Measurements from ENCODE around the gene FIBIN.
"Not testable (repeated sequence)": the region's sequence is repeated elsewhere in the genome, so short reads cannot be mapped to it uniquely, and the experiment has no call there.

The FIBIN gene

DNA sequence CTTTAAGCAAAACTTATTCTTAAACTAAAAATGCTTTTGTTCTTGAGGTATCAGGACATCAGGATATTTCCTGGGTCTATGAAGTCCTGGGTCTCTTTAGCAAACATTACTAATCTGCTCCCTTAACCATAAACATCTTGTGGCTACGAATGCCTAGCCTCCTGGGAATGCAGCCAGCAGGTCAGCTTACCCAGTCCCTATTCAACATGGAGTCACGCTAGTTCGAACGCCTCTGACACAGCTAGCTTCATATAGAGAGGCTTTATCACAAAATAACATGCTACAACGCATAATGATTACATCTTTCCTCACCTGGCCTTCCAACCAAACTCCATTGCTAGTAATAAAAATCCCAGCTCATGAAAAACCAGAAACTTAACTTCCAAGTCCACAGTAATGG lies 17.5 kb upstream of the FIBIN start:
- no peak for DNase-seq (ENCODE audit: low read depth in 2 of 3, low spot score in 1 of 3)

DNA sequence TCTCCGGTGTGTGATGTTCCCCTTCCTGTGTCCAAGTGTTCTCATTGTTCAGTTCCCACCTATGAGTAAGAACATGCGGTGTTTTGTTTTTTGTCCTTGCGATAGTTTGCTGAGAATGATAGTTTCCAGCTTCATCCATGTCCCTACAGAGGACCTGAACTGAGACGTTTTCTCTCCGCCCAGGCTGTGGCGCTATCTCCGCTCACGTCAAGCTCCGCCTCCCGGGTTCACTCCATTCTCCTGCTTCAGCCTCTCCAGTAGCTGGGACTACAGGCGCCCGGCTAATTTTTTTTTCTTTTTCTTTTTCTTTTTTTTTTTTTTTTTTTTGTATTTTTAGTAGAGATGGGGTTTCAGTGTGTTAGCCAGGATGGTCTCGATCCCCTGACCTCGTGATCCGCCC lies 16.7 kb upstream of the FIBIN start:
- DNase-seq (ENCODE audit: low read depth in 2 of 3, low spot score in 1 of 3) = not testable (repeated sequence)

DNA sequence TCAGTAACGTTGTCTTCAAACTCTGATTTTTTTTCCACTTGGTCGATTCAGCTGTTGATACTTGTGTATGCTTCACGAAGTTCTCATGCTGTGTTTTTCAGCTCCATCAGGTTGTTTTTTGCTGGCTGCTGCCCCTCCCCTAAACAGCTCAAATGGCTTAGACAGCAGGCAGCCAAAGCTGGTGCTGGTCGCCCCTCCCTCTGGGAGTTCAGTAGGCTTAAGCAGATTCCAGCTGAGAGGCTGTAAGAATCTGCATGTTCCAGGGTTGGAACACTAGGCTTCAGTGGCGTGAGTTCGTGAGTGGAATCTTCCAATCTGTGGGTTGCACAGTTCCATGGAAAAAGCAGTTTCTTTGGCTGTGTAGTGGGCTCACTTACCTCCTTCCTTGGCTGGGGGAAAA lies 10.3 kb upstream of the FIBIN start:
- DNase-seq (ENCODE audit: low read depth in 2 of 3, low spot score in 1 of 3) = no peak

DNA sequence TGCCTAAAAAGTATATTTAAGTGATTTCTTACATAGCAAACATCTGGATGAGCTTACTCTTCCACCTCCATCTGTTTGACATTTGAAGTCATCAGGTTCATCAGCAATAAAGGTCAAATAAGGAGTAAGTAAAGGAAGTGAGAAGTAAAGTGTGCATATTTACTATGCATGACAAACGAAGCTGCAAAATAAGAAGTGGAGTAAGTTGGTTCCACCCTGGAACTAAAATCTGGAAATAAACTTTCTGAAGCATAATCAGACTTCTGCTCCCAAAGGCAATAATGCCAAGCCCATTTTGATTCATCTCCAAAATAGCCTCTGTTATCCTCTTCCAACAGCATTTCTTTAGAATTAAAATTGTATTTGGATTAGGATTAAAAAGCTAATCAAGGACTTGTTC lies 8.4 kb upstream of the FIBIN start:
- DNase-seq (ENCODE audit: low read depth in 2 of 3, low spot score in 1 of 3) = no peak

DNA sequence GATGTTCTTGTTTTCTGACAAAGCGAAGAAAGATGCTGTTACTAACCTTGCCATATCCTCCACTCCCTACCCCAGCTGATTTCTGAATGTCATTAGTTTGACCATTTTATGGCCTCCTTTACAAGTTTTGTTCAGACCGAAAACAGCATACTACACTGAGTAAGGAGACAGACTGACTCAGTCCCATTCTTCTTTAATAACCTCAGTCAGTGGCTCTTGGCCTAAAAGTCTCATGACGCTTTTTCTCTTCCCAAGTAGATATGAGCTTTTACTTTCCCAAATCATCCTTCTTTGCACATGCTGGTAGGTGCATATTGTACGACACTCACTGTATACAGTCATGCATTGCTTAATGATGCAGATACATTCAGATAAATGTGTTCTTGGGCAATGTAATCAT lies 8.0 kb upstream of the FIBIN start:
- DNase-seq (ENCODE audit: low read depth in 2 of 3, low spot score in 1 of 3) = no peak

DNA sequence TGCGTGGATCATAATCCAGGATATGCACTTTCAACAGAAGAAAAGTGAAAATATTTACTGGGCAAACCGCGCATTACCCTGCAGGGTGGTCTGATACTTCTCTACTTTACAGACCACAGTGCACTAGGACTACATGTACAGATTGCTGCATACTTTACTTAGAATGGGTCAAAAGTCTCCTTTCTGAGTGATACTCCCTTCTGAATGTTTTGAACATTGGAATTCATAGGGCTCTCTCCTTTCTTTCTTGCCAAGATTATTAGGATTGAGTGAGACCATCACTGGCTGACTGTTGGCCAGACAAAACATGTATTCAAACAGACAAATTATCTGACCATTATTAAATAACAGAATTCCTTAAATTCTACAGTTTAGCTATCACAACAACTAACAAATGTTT lies 6.6 kb upstream of the FIBIN start:
- no peak for DNase-seq (ENCODE audit: low read depth in 2 of 3, low spot score in 1 of 3)

DNA sequence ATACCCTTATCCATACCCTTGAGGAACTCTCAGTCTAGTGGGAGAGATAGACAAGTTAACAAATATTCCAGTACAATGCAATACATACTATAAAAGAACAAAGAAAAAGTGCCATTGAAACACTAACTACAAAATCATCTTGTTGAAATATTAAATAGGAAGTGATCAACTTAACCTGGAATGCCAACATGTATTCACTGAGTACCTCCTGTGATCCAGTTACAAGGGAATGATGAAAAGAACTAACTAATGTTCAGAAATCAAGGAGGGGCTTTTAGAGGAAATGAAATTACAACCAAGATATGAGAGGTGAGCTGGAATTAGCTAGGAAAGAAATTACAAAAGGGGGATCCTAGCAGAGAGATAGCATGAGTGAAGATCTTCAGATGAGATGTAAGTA lies 6.2 kb upstream of the FIBIN start:
- DNase-seq (ENCODE audit: low read depth in 2 of 3, low spot score in 1 of 3) = no peak

DNA sequence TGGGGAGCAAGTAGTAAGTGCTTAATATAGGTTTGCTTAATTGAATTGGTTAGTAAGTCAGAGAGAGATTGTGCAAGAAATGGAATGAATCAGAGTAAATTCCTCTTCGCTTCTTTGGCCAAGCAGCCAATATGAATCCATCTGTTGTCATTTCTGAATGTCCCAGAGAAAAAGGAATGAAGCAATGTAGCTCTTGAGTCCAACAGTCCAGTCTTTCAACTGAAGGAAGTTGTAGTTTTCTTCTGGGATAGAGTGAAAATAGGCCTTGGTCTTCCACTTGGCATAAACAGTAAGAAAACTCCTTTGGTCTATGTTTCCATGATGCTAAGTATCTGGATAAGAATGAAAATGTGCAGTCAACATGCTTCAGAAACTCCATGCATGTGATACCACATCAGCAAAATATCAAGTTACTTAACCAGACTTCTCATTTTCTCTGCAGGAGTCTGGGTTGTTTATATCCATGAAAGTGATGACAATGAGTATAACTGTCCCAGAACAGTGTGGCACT lies 1.8 kb upstream of the FIBIN start:
- no peak for DNase-seq (ENCODE audit: low read depth in 2 of 3, low spot score in 1 of 3)

DNA sequence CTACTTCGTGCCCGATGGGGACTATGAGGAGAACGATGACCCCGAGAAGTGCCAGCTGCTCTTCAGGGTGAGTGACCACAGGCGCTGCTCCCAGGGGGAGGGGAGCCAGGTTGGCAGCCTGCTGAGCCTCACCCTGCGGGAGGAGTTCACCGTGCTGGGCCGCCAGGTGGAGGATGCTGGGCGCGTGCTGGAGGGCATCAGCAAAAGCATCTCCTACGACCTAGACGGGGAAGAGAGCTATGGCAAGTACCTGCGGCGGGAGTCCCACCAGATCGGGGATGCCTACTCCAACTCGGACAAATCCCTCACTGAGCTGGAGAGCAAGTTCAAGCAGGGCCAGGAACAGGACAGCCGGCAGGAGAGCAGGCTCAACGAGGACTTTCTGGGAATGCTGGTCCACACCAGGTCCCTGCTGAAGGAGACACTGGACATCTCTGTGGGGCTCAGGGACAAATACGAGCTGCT lies 751 bp downstream of the FIBIN start:
- no peak for DNase-seq (ENCODE audit: low read depth in 2 of 3, low spot score in 1 of 3)

DNA sequence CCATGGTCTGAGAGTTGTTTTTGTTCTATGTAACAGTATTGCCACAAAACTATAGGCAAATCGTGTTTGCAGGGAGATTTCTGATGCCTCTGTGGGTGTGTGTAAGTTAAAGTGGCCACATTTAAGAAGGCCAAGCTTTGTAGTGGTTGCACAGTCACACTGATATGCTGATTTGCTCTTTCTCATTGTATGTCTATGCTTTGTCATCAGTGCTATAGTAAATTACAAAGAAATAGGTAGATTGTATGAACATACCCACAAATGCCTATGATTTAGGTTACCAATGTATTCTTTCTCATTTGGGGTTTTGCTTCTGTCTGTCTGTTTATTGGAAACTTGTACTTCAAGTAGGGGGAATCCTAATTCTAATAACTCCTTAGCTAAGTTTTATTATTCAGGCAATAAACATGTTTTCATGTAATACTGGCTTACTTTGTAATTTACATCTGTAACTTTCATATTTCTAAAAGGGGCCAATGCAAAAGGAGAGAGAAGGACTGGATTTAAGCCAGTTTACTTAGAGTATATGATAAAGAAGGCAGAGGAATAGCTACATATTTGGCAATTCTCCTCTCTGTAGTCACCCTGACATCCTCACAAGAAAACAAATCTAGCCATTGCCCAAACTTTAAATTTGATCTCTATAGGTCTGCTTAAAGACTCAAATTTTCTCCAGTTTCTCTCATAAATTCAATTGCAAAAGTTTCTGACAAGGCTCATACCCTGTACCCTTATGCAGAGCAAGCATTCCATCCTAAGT lies 2.0 kb downstream of the FIBIN start:
- DNase-seq (ENCODE audit: low read depth in 2 of 3, low spot score in 1 of 3) = no peak

DNA sequence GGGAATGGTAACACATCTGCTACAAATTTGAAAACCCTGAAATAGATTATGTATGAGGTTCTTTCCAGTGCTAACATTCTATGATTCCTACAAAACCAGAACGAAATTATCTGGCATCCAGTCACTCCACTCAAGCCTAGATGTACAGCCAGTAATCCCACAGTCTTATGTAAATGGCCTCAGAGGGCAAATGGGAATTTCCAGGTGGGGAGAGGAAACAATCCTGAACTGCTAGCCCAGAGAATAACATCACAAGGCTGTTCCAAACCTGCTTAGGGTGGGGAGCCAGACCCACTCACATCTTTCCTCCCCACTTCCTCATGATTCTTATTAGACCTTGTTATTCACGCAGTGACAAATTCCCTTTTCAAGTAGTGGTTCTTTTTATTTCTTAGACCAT lies 3.5 kb downstream of the FIBIN start:
- DNase-seq (ENCODE audit: low read depth in 2 of 3, low spot score in 1 of 3) = no peak

DNA sequence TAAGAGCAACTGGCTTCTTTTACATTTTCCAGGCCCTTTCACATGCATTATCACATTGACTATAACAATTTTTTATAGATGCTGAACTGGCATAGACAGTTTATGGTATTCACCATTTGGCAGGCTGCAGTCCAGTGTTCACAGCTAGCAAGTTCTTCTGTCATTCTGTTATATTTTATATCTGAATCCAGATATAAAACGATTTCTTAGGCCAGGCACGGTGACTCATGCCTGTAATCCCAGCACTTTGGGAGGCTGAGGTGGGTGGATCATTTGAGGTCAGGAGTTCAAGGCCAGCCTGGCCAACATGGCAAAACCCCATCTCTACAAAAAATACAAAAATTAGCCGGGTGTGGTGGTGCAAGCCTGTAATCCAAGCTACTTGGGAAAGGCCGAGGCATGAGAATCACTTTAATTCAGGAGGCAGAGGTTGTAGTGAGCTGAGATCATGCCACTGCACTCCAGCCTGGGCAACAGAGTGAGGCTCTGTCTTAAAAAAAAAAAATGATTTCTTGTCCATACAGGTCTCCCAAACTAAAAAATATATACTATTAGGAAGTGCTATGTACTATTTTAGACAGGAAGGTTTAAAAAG lies 7.3 kb downstream of the FIBIN start:
- not testable (repeated sequence) for DNase-seq (ENCODE audit: low read depth in 2 of 3, low spot score in 1 of 3)

DNA sequence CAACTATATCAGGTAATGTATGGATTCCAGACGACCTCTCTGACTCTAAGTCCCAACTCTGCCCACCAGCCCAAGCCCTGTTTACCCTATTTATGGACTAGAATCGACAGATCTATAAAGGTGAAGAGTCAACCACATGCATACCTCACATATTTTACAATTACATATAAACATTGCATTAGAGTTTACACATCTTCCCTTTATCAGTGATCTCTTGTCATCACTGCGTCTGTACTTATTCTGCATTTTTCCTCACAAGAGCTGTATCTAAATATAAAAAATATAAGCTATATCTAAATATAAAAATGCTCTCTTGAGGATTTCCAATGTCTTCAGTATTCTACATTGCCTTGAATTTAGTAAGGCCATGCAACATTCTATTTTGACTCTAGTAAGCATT lies 8.5 kb downstream of the FIBIN start:
- DNase-seq (ENCODE audit: low read depth in 2 of 3, low spot score in 1 of 3) = no peak

DNA sequence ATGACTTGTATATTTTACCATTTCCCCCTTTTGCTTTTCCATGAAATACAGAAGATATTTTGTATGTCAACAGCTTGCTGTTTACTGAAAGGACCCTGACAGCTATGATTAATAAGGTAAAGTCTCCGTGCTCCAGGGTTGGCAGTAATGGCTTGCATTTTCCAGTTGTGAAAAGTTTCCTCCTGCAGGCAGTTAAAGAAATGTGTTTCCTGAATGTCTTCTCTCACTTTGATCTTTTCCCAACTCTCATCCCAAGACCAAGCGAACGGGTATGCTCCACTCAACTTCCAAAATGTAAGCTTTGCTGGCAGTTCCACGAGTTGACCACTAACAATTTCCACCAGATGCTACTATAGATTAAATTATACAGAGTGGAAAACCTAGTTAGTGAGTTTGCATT lies 8.9 kb downstream of the FIBIN start:
- no peak for DNase-seq (ENCODE audit: low read depth in 2 of 3, low spot score in 1 of 3)

DNA sequence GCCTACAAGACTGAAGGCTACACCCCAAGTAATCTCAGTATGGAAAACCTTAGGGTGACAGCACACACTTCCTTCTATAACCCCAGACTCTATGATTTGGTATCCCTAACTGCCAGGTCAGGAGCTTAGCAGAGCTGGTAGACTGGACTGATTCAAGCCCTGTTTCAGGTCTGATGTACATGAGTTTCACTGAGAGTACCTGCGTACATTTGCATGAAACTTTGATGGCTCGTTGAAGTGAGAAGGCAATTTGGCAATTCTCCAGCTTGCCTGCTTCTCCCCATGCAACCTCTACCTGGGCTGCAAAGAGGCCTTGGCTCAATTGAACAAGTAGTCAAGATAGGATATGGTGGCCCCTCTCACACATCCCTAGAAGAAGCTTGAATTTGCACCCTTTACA lies 10.2 kb downstream of the FIBIN start:
- no peak for DNase-seq (ENCODE audit: low read depth in 2 of 3, low spot score in 1 of 3)

DNA sequence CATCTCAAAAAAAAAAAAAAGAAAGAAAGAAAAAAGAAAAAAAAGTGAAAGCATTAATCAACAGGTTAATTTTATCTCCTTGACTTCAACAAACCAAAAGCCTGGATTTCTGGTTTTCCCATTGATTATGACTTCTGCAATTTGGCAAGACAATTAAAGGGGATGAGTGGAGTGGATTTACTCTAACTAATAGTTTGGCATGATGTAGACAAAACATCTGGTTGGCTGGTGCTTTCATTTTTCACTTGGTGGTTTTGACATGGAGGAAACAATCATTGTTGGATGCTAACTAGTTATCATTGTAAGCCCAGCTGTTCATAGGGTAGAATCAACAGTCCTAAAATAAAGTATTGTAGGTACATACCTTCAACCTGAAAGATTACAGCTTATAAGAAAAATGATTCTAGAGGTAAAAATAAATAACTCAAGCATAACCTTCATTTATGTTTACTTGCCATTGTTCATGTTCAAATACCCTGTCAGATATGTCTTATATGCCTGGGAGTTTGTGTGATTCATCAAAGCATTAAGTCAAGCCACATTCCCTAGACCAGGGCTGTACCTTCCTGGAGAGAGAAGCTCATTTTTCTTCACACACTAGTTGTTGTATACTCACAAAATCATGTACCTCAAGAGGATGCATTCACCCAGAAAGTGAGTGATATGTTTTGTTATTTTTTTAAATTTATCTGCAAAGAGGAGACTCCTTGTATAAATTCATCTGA lies 15.1 kb downstream of the FIBIN start:
- no peak for DNase-seq (ENCODE audit: low read depth in 2 of 3, low spot score in 1 of 3)

DNA sequence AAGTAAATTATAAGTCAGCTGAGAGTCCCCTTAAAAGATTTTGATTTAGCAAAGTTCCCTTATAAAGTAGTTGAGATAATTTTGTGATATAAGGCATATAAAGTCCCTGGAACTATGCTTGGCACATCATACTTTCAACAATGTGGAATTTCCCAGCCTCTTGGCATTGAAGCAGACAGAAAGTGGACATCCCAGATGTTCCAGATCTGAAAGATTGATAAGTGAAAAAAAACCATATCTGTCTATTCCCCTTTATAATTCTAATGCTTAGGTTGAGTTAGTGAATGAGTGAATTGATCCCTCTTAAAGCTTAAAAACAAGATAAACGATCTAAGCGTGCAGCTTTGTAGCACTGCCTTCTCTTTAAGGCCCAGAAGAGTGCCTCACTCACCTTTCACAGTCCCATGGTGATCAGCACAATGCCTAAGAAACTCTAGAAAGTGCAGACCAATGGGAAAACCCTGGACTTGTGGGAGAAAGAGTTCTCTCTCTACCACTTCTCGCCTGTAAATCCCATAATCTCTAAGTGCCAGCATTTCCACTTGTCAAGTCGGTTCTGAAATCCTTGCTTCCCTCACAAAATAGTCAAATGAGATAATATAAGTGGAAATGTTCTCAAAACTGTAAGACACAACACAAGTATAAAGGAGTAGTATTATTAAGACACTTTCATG lies 17.8 kb downstream of the FIBIN start:
- DNase-seq (ENCODE audit: low read depth in 2 of 3, low spot score in 1 of 3) = no peak

DNA sequence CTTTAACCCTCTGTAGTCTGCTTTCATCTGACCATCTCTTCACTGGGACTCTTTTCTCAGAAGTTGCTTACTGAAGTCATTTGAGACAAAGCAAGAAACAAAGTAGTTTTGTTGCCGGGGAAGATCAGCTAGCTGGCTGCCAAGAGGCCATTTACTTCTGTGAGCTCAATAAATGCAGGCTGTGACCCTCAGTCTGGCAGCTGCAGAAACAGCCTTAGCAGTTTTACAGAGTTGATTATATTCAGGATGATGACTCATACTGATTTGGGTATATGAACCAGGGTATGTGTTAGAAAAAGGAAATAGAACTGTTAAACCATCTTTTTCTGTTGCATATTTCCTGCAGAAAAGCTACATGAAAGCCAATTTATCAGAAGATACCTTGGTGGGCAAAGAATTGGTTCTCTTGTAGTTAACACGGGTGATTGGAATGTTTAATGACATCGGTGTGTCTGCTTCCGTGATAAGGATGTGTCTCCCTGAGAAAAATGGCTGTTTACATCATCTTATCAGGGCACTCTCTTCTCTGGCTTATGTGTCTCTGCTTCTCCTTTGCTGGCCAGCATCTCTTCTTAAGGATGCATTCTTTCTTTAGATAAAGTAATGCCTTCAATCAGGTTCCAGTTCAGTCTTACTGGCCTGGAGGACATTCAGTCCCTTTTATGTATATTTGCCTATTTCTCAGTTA lies 18.5 kb downstream of the FIBIN start:
- no peak for DNase-seq (ENCODE audit: low read depth in 2 of 3, low spot score in 1 of 3)

DNA sequence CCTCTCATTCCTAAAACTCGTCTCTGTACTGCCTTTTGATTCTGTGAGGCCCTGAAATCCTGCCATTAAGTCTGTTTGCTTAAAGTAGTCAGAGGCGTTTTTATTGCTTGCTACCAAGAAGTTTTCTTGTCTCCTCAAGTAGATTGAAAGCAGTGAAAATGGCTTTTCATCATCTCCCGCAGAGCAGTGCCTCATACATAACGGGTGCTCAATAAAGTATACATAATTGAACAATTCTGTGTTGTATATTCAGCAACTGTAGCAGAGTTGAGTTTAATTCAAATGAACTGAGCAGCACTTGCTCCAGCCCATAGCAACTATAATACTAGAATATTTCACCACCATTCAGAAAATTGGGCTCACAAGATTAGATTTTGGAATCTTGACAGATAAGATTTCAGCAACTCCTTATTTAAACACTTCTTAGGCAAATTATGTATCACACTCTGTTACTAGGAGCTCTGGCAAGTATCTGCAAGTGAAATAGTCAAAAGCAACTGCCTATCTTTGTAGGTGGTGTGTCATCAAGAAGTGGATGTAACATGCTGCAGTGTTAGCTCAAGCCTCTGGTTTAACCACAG lies 20.0 kb downstream of the FIBIN start:
- no peak for DNase-seq (ENCODE audit: low read depth in 2 of 3, low spot score in 1 of 3)

DNA sequence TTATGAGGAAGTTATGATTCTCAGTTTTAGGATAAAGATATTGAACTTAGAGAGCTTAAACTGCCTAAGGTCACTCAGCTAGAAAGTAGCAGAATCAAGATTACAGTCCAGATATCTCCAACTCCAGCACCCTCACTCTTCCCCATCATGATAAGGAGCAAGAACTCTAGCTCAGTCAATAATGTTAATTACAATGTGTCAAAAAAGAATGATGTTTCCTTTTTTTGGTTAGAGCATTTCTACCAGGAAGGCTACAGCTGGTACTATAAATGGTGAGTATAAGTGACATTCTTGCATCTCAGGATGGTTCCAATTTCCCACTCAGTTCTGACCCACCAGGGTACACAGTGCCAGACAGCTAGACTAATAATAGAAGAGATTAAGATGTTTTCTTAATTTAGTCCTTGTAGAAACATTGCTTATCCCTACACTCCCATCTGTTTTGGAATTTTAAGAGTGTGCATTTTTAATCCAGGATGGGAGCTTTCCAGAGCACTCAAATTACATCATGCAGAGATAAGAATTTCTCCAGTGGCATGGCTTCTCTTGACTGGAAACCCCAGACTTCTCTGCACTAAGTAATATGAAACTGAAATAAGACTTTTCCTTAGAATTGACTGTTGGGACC lies 25.1 kb downstream of the FIBIN start:
- no peak for DNase-seq (ENCODE audit: low read depth in 2 of 3, low spot score in 1 of 3)
